H9 (cell line): ENCODE results near the gene RBSN. TPM values are rescaled to one million over a fixed set of nuclear protein-coding genes. Genes with fewer than 3 reads are reported as not detected.

Experiments used
- DNase-seq: peaks from one replicate; pipeline ENCODE4 v3.0.0-alpha.2; 2017
- H2AFZ ChIP-seq: one replicate; pipeline ENCODE4 v1.6.1; 2013; ENCODE audit warnings: mild to moderate bottlenecking, low read length, control low read depth, moderate library complexity
- H2AK5ac ChIP-seq: 2 replicates; pipeline ENCODE4 v1.6.1; 2013; ENCODE audit warnings: low read length, control low read depth, mixed read lengths; ENCODE audit not compliant: insufficient read length
- H2BK120ac ChIP-seq: one replicate; pipeline ENCODE4 v1.6.1; 2013; ENCODE audit warnings: low read depth, mild to moderate bottlenecking, low read length, control low read depth, inconsistent platforms; ENCODE audit not compliant: poor library complexity, severe bottlenecking
- H2BK12ac ChIP-seq: 2 replicates; pipeline ENCODE4 v1.6.1; 2013; ENCODE audit warnings: low read length, control low read depth, mixed read lengths, low read depth; ENCODE audit not compliant: insufficient read length
- H2BK15ac ChIP-seq: 2 replicates; pipeline ENCODE4 v1.6.1; 2013; ENCODE audit warnings: low read depth, low read length, control low read depth
- H2BK20ac ChIP-seq: one replicate; pipeline ENCODE4 v1.6.1; 2013; ENCODE audit warnings: low read depth, mild to moderate bottlenecking, low read length, control low read depth, inconsistent platforms; ENCODE audit not compliant: poor library complexity, severe bottlenecking
- H2BK5ac ChIP-seq: 2 replicates; pipeline ENCODE4 v1.6.1; 2013; ENCODE audit warnings: low read length, control low read depth, mixed read lengths; ENCODE audit not compliant: insufficient read length
- H3K14ac ChIP-seq: 2 replicates; pipeline ENCODE4 v1.6.1; 2013; ENCODE audit warnings: low read length, control low read depth; ENCODE audit not compliant: insufficient read depth
- H3K18ac ChIP-seq: 2 replicates; pipeline ENCODE4 v1.6.1; 2013; ENCODE audit warnings: low read depth, mild to moderate bottlenecking, mixed read lengths, low read length, control low read depth; ENCODE audit not compliant: insufficient read length
- H3K23ac ChIP-seq: 2 replicates; pipeline ENCODE4 v1.6.1; 2013; ENCODE audit warnings: low read length, control low read depth, mixed read lengths, low read depth; ENCODE audit not compliant: insufficient read length
- H3K23me2 ChIP-seq: 2 replicates; pipeline ENCODE4 v1.6.1; 2013; ENCODE audit warnings: low read depth, mild to moderate bottlenecking, mixed read lengths, low read length, control low read depth; ENCODE audit not compliant: insufficient read length, poor library complexity, severe bottlenecking
- H3K27ac ChIP-seq: 2 replicates; pipeline ENCODE4 v1.5.1; 2013; ENCODE audit warnings: low read length, control low read depth, mixed read lengths, low read depth; ENCODE audit not compliant: insufficient read length
- H3K27me3 ChIP-seq: 2 replicates; pipeline ENCODE4 v1.6.1; 2013; ENCODE audit warnings: low read length, control low read depth, inconsistent platforms; ENCODE audit not compliant: insufficient read depth
- H3K4ac ChIP-seq: 2 replicates; pipeline ENCODE4 v1.6.1; 2013; ENCODE audit warnings: low read depth, mild to moderate bottlenecking, control low read depth, inconsistent platforms, low read length, moderate library complexity
- H3K4me1 ChIP-seq: 2 replicates; pipeline ENCODE4 v1.6.1; 2013; ENCODE audit warnings: low read length, control low read depth, inconsistent platforms; ENCODE audit not compliant: insufficient read depth
- H3K4me2 ChIP-seq: 2 replicates; pipeline ENCODE4 v1.6.1; 2013; ENCODE audit warnings: low read length, control low read depth, mixed read lengths; ENCODE audit not compliant: insufficient read length, insufficient read depth
- H3K56ac ChIP-seq: 2 replicates; pipeline ENCODE4 v1.6.1; 2013; ENCODE audit warnings: low read depth, mild to moderate bottlenecking, mixed read lengths, low read length, control low read depth; ENCODE audit not compliant: insufficient read length
- H3K79me1 ChIP-seq: 2 replicates; pipeline ENCODE4 v1.6.1; 2013; ENCODE audit warnings: low read depth, mild to moderate bottlenecking, moderate library complexity, low read length, control low read depth, inconsistent platforms; ENCODE audit not compliant: insufficient read depth, poor library complexity, severe bottlenecking
- H3K79me2 ChIP-seq: 2 replicates; pipeline ENCODE4 v1.6.1; 2013; ENCODE audit warnings: low read length, control low read depth, inconsistent platforms; ENCODE audit not compliant: insufficient read depth
- H3K9ac ChIP-seq: 2 replicates; pipeline ENCODE4 v1.6.1; 2013; ENCODE audit warnings: low read length, control low read depth, mixed read lengths; ENCODE audit not compliant: insufficient read length; ENCODE audit errors: extremely low read depth
- H3K9me3 ChIP-seq: one replicate; pipeline ENCODE4 v1.6.1; 2013; ENCODE audit warnings: low read depth, low read length, inconsistent platforms; ENCODE audit not compliant: control insufficient read depth
- H3T11ph ChIP-seq: one replicate; pipeline ENCODE4 v1.6.1; 2013; ENCODE audit warnings: mild to moderate bottlenecking, low read length, control low read depth, inconsistent platforms
- H4K20me1 ChIP-seq: one replicate; pipeline ENCODE4 v1.6.1; 2013; ENCODE audit not compliant: control insufficient read depth, insufficient read length, insufficient read depth
- H4K5ac ChIP-seq: 2 replicates; pipeline ENCODE4 v1.6.1; 2013; ENCODE audit warnings: low read depth, mild to moderate bottlenecking, mixed read lengths, low read length, control low read depth; ENCODE audit not compliant: insufficient read length
- H4K8ac ChIP-seq: replicated peaks from 2 replicates; pipeline ENCODE4 v1.6.1; 2013; ENCODE audit warnings: low read length, control low read depth, mixed read lengths, low read depth; ENCODE audit not compliant: insufficient read length
- H4K91ac ChIP-seq: 2 replicates; pipeline ENCODE4 v1.6.1; 2013; ENCODE audit warnings: low read depth, mild to moderate bottlenecking, moderate library complexity, mixed read lengths, low read length, control low read depth; ENCODE audit not compliant: insufficient read length
- H3K27ac Mint-ChIP-seq, 3 experiments: 2 replicates in 2 of 3; 3 replicates in 1 of 3; pipeline ENCODE4 v1.8.0; 2020 to 2021; ENCODE audit warnings: mixed read lengths in 3 of 3, mild to moderate bottlenecking in 1 of 3, moderate library complexity in 1 of 3
- H3K27me3 Mint-ChIP-seq: 2 replicates; pipeline ENCODE4 v1.8.0; 2021; ENCODE audit warnings: low read depth, mild to moderate bottlenecking, moderate library complexity, mixed read lengths
- H3K36me3 Mint-ChIP-seq, 3 experiments: 2 replicates in 2 of 3; 3 replicates in 1 of 3; pipeline ENCODE4 v1.8.0; 2020 to 2021; ENCODE audit warnings: low read depth in 3 of 3, mixed read lengths in 3 of 3; ENCODE audit not compliant: insufficient read depth in 1 of 3
- H3K4me1 Mint-ChIP-seq, 2 experiments: 2 replicates each; pipeline ENCODE4 v1.8.0; 2020; ENCODE audit warnings: mixed read lengths in 2 of 2
- H3K4me3 Mint-ChIP-seq, 2 experiments: 2 replicates in 1 of 2; 3 replicates in 1 of 2; pipeline ENCODE4 v1.8.0; 2020 to 2021; ENCODE audit warnings: mild to moderate bottlenecking in 2 of 2, mixed read lengths in 2 of 2, moderate library complexity in 1 of 2
- H3K9me3 Mint-ChIP-seq, 2 experiments: 2 replicates in 1 of 2; 3 replicates in 1 of 2; pipeline ENCODE4 v1.8.0; 2020; ENCODE audit warnings: mild to moderate bottlenecking in 2 of 2, mixed read lengths in 2 of 2, moderate library complexity in 1 of 2
- CTCF ChIP-seq: fragments of 200-600 bp; sonication (generic); conservative IDR thresholded peaks from 3 replicates; pipeline ENCODE4 v1.8.0; 2021; ENCODE audit warnings: antibody characterized with exemption, mild to moderate bottlenecking
- WGBS: extraction: QIAGEN DNeasy Blood & Tissue Kit; methylation state at CpG from one replicate; pipeline ENCODE4 v1.1.7; 2013; ENCODE audit warnings: missing lambda C conversion rate, low lambda C conversion rate, mixed read lengths; ENCODE audit not compliant: insufficient read length; ENCODE audit errors: extremely low coverage; 5-methylcytosine and 5-hydroxymethylcytosine counted together
- total RNA-seq: library from RNA; stranded (reverse); gene quantifications from 2 replicates; pipeline ENCODE4 v1.2.1, GENCODE V29; 2021

The RBSN gene
- total RNA-seq, 1 experiment from 2014 or later, result 16.0 TPM

- Histone ChIP-seq H3K23me2 (peaks cover 7% of the 10 kb centered on the region), H2AK5ac (no peak within 1 kb of the TSS), H2BK20ac (no peak within 1 kb of the TSS), H2BK15ac (no peak within 1 kb of the TSS), H3K79me2 (peaks cover 12% of the 10 kb centered on the region; the same call in 1 of the 2 replicates), H3K4ac (no peak within 1 kb of the TSS), H4K91ac (no peak within 1 kb of the TSS), H3K4me2 (peak within 1 kb of the TSS; percentile 95), H2BK12ac (no peak within 1 kb of the TSS), H3K27me3 (no peaks in the 10 kb centered on the region), H2BK5ac (no peak within 1 kb of the TSS), H3K79me1 (peaks cover 5% of the 10 kb centered on the region), H3K4me1 (peaks cover 6% of the 10 kb centered on the region; the same call in 1 of the 2 replicates), H3K9me3 (no peaks in the 10 kb centered on the region), H3K18ac (peak within 1 kb of the TSS; percentile 15), H3K14ac (peak within 1 kb of the TSS; percentile 70), H3K56ac (no peak within 1 kb of the TSS), H4K5ac (no peak within 1 kb of the TSS), H4K20me1 (no peaks in the 10 kb centered on the region), H2BK120ac (no peak within 1 kb of the TSS), H3K9ac (peak within 1 kb of the TSS; percentile 73), H3K23ac (no peak within 1 kb of the TSS), H3K27ac (no peak within 1 kb of the TSS), H2AFZ (peak within 1 kb of the TSS; percentile 14), H3T11ph (no peak within 1 kb of the TSS), H4K8ac (no peak within 1 kb of the TSS)
- peak within 1 kb of the TSS; percentile 97 for H3K4me3 Mint-ChIP-seq
- H3K27ac Mint-ChIP-seq, result peak within 1 kb of the TSS; percentile 74 to 99 (median 99); a peak in 4 of 7 replicates
- peaks cover 16 to 24% (median 20%) of the 10 kb centered on the region in 3 experiments for H3K36me3 Mint-ChIP-seq
- peak; percentile 91 for DNase-seq
- peaks cover 18% of the 10 kb centered on the region in 2 experiments for H3K4me1 Mint-ChIP-seq
- no peak for TF ChIP-seq CTCF
- H3K27me3 Mint-ChIP-seq, result peaks cover 3% of the 10 kb centered on the region; the same call in 1 of the 2 replicates
- WGBS, result no CpG with 5 or more reads among the region's 69 CpGs
- H3K9me3 Mint-ChIP-seq, result peaks cover 0 to 3% of the 10 kb centered on the region in 2 experiments; a peak in 2 of 5 replicates
Measured at GRCh38 chr3:15064835-15065549, 34.0 kb downstream of the RBSN start, which contains the start of gene MRPS25. Gene MRPS25, minus strand, starts transcription at chr3:15065315. Its CDS starts 121 bp downstream, at chr3:15065194.
